Activated T-cell treated with anti-CD3 and anti-CD28 coated beads for 48 hours (primary cell): Measurements from ENCODE around the gene PACS2.

Source experiments
- DNase-seq: peaks from one replicate; pipeline ENCODE4 v3.0.0-alpha.2; 2020; ENCODE audit warnings: low read depth

PACS2 gene

GRCh38 chr14:105423488-105424195 lies 109.1 kb downstream of the PACS2 start:
- DNase-seq, result no peak

DNA sequence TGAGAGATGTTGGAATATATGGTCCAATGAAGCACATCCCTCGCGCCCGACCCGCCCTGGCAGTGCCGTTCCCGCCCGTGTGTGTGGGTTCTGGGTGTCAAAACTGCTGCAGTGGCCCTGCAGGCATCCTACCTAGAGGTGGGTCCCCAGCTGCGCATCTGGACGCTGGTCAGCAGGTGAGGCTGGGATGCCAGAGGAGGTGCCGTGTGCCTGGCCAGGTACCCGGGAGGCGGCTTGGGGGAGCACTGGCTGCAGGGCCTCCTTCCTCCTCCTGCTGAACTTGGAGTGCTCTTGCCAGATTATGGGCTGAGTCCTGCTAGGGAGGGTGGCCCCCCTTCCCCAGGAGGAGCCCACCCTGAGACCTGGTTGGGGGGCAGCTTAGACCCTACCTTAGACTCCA lies 110.3 kb downstream of the PACS2 start:
- no peak for DNase-seq

GRCh38 chr14:105425823-105426247 lies 111.3 kb downstream of the PACS2 start:
- DNase-seq, result no peak

GRCh38 chr14:105426416-105427130 lies 112.0 kb downstream of the PACS2 start:
- DNase-seq, result no peak

DNA sequence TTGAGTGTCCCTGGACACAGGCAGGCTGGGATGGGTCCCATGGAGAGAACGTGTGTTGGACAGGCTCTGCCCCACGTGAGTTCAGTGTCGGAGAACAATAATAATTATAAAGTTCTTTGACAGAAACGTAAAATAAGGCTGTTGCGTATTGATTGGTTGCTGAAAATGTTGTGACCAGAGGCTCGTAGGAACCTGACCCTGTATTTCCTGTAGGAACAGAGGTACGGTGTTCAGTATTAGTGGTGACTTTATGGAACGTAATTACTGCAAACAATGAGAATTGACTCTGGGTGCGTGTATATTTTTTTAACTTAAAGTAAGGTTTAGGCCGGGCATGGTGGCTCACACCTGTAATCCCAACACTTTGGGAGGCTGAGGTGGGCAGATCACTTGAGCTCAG lies 112.9 kb downstream of the PACS2 start:
- no peak for DNase-seq

GRCh38 chr14:105427936-105428485 lies 113.5 kb downstream of the PACS2 start:
- no peak for DNase-seq

DNA sequence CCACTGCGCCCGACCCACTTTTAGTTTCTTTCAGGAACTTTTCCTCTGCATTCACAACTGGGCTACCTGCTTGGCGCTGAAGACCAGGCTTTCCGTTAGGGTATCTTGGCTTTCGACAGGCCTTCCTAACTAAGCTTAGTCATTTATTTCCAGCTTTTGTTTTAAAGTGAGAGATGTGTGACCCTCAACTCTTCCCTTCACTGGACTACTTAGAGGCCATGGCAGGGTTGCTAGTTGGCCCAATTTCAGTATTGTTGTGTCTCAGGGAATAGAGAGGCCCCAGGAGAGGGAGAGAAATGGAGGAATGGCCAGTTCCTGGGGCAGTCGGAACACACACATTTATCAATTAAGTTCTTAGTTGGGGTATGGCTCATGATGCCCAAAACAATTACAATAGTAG lies 115.5 kb downstream of the PACS2 start:
- no peak for DNase-seq

DNA sequence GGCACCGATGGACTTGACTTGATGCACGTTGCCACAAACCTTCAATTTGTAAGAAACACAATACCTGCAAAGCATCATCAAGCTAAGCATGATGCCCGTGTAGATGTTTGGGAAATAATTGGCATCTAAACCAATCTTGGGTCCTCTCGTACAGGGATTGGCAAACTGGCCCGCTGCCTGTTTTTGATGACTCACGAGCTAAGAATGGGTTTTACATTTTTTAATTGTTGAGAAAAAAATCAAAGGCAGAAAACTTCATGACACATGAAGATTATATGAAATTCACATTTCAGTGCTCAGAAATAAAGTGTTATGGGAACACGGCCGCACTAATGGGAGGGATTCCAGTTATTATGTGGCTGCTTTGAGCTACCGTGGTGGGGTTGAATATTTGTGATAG lies 116.0 kb downstream of the PACS2 start:
- DNase-seq, result no peak

- no peak for DNase-seq
Observed at GRCh38 chr14:105431256-105431655, 116.7 kb downstream of the PACS2 start.

DNA sequence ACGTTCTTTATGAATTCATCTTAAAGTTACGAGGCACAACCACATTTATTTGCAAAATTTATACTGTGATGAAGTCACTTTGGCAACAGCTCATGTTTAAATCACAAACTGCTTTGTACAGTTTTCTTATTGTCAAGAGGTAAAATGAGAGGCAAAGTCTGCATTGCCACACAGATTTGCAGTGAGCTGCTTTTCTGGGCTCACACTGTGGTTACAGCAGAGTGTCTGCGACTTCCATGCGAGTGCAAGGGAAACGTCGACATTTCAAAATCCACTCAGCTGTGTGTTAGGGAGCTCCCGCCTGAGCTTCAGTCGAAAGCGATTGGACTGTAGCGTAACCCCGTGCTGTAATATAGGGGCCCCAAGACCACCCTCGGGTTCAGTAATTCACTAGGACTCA lies 118.1 kb downstream of the PACS2 start:
- no peak for DNase-seq

DNA sequence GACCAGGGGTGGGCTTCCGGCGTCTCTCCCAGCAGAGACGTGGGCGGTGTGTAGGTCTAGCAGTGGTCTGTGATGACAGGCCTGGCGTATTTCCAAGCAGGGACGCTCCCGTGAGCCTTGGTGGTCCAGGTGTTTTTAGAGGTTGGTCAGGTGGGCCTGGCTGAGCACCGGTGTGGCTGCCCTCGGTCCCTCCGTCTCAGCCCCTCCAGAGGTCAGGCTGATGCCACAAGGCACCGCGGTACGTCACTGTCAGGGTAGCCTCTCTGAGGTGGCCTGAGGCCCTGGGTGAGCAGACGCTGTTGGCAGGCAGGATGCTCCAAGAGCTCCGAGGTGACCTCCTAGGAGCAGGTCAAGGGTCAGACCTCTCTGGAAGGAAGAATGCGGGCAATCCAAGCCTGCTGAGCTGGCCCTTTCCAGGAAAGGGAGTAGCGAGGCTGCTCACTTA lies 118.6 kb downstream of the PACS2 start:
- DNase-seq, result no peak

- no peak for DNase-seq
Observed at GRCh38 chr14:105436402-105436801, 121.9 kb downstream of the PACS2 start.

DNA sequence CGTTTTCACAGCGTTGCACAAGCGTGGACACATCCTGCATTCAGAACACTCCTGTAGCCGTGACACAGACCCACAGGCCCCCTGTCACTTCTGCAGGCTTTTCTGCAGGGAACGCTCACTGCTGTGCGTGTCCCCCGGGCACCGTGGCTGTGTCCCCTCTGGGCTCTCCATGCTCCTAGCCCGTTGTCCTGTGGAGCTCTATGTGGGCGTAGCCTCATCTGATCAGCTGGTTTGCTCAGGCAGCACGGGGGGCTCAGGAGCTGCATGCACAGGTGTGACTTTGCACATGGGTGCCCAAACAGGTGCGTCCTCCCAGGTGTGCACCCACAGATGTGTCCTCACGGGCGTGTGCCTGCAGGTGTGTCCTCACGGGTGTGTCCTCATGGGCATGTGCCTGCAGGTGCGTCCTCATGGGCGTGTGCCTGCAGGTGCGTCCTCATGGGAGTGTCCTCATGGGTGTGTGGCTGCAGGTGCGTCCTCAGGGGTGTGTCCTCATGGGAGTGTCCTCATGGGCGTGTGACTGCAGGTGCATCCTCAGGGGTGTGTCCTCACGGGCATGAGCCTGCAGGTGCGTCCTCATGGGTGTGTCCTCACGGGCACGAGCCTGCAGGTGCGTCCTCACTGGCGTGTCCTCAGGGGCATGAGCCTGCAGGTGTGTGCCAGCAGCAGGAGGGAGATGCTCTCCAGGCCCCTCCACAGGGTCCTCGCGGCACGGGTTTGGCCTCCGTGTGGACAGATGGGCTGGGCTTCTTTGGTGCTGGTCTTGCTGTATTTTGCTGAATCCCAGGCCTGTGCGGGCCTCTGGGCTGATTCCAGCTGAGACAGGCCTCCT lies 122.6 kb downstream of the PACS2 start:
- no peak for DNase-seq

DNA sequence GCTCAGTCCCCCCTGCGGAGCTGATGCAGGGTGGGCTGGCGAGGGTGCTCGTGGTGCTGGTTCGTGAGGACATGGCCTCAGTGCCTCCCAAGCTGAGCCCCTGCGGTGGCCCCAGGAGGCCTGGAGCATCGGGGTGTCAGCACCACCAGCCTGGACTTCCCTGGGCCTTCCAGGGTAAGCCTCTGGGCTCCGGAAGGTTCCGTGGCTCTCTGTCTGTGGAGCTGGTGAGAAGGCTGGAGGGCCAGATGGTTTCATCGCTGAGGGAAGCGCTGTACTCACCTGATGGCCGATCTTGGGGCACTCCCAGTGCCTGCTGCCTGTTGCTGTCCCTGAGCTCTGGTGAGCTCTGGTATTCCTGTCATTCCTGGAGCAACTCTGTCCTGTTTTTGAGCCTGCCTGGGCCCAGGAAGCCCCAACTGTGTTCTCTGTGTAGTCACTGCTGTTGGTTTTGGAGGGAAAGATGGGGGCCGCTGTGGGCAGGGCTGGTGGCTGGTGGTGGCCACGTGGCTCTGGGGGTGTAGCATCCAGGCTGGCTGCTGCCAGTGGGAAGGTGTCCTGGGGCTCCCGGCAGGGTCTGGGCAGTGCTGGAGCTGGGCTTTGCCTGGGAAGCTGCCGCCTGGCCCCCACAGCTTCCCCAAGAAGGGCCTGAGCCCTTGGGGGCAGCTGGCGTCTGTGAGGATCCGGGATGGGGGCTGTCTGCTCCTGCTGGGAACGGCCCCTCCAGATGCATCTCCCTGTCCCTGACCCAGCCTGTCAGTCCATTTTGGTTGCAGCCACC lies 123.4 kb downstream of the PACS2 start:
- no peak for DNase-seq

GRCh38 chr14:105439179-105439578 lies 124.6 kb downstream of the PACS2 start:
- no peak for DNase-seq

GRCh38 chr14:105439710-105440553 lies 125.4 kb downstream of the PACS2 start:
- no peak for DNase-seq

DNA sequence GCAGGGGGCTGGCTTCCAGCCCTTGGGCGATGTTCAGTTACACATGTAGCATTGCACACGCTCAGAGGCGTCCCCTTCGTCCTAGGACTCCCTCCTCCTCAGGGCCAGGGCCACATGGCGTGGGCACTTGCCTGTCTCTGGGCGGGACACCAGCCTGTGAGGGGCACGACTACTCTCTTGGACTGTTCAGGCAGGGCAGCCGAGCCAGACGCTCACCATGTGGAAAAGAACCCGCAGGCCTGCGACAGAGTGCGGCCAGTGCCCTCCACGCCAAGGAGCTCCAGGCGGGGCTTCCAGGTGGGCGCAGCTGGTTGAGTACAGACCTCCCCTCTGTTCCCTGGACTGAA lies 126.0 kb downstream of the PACS2 start:
- no peak for DNase-seq

GRCh38 chr14:105440992-105441391 lies 126.4 kb downstream of the PACS2 start:
- no peak for DNase-seq

DNA sequence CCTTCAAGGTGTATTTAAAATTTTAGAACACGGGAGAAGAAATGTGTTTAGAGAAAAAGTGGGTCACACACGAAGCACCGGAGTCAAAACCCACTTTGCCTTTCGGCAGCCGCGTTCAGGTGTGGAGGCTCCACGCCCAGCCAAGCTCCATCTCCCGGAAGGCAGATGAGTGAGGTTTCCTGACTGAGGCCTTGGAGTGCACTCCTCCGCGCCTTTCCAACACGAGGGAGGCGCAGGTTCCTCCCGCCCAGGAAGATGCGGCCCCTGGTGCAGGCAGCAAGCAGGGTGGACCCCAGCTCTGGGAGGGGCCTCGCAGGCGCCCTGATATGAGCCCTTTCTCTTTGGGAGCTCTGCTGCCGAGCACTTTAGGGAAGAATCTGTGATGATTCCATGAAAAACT lies 127.6 kb downstream of the PACS2 start:
- DNase-seq, result no peak

GRCh38 chr14:105442834-105443233 lies 128.3 kb downstream of the PACS2 start:
- no peak for DNase-seq

- DNase-seq, result no peak
Observed at GRCh38 chr14:105444859-105445258, 130.3 kb downstream of the PACS2 start.
